GM20431 (cell line): ENCODE results near the gene ATP5F1C.

Experiments
- in situ Hi-C: fragments of 300-500 bp; cut with MseI, MboI; formaldehyde crosslinking; loops from one replicate; pipeline ENCODE4 v1.15.0; 2020; ENCODE audit warnings: low sequenced_read_pairs; ENCODE audit not compliant: unreplicated experiment

ATP5F1C gene

GRCh38 chr10:7834262-7834661 is 46.3 kb downstream of the ATP5F1C start:
- in situ Hi-C loops = no loop called here

- in situ Hi-C loops = no loop called here
These were observed 48.6 kb downstream of the ATP5F1C start for GRCh38 chr10:7836571-7836970.

- in situ Hi-C loops = no loop called here
These were observed 58.6 kb downstream of the ATP5F1C start for GRCh38 chr10:7846591-7846990.

GRCh38 chr10:7853226-7853842 is 65.4 kb downstream of the ATP5F1C start:
- in situ Hi-C loops = loop anchor here (25.0 kb wide), 2 partner anchors 1359 to 1459 kb away; no protein-coding TSS in a partner anchor

GRCh38 chr10:7853890-7854289 is 65.9 kb downstream of the ATP5F1C start:
- in situ Hi-C loops = loop anchor here (25.0 kb wide), 2 partner anchors 1358 to 1458 kb away; no protein-coding TSS in a partner anchor

- in situ Hi-C loops = loop anchor here (25.0 kb wide), 2 partner anchors 1357 to 1457 kb away; no protein-coding TSS in a partner anchor
These were observed 67.2 kb downstream of the ATP5F1C start for GRCh38 chr10:7855205-7855604.

- in situ Hi-C loops = loop anchor here (25.0 kb wide), 2 partner anchors 1356 to 1456 kb away; no protein-coding TSS in a partner anchor
These were observed 68.7 kb downstream of the ATP5F1C start for GRCh38 chr10:7856678-7857077.

GRCh38 chr10:7857262-7857661 is 69.3 kb downstream of the ATP5F1C start:
- in situ Hi-C loops = loop anchor here (25.0 kb wide), 2 partner anchors 1355 to 1455 kb away; no protein-coding TSS in a partner anchor
